Loucy (cell line): ENCODE data around the gene MBD5.

Experiments used
- H2AFZ ChIP-seq: fragments of 200-600 bp; sonication (generic); 2 replicates; pipeline ENCODE4 v1.6.0; 2016; ENCODE audit warnings: antibody characterized with exemption, mild to moderate bottlenecking, low read length, moderate library complexity
- H3F3A ChIP-seq: fragments of 200-600 bp; 2 replicates; pipeline ENCODE4 v1.6.0; 2016; ENCODE audit warnings: antibody characterized with exemption, low read depth, mild to moderate bottlenecking
- H3K27me3 ChIP-seq: fragments of 200-600 bp; sonication (generic); 2 replicates; pipeline ENCODE4 v1.6.1; 2014; ENCODE audit warnings: low read length, mild to moderate bottlenecking; ENCODE audit not compliant: insufficient read depth, poor library complexity, severe bottlenecking
- H3K36me3 ChIP-seq: fragments of 200-600 bp; sonication (generic); 2 replicates; pipeline ENCODE4 v1.6.1; 2016; ENCODE audit warnings: low read length; ENCODE audit not compliant: insufficient read depth
- H3K4me1 ChIP-seq: fragments of 200-600 bp; sonication (generic); 2 replicates; pipeline ENCODE4 v1.5.1; 2014; ENCODE audit warnings: low read length, mild to moderate bottlenecking; ENCODE audit not compliant: insufficient read depth, poor library complexity, severe bottlenecking
- H3K4me2 ChIP-seq: fragments of 200-600 bp; sonication (generic); 2 replicates; pipeline ENCODE4 v1.6.0; 2014; ENCODE audit warnings: antibody characterized with exemption, low read length, low read depth, mild to moderate bottlenecking; ENCODE audit not compliant: poor library complexity, severe bottlenecking
- H3K4me3 ChIP-seq: fragments of 200-600 bp; sonication (generic); 2 replicates; pipeline ENCODE4 v1.5.1; 2014; ENCODE audit warnings: low read length, mild to moderate bottlenecking, mixed read lengths; ENCODE audit not compliant: poor library complexity, severe bottlenecking
- H3K79me2 ChIP-seq: fragments of 200-600 bp; sonication (generic); 2 replicates; pipeline ENCODE4 v1.6.1; 2014; ENCODE audit warnings: low read length; ENCODE audit not compliant: insufficient read depth
- H3K9ac ChIP-seq: fragments of 200-600 bp; sonication (generic); 2 replicates; pipeline ENCODE4 v1.6.0; 2014; ENCODE audit warnings: mild to moderate bottlenecking, low read depth, low read length, moderate library complexity; ENCODE audit not compliant: poor library complexity, severe bottlenecking
- H3K9me2 ChIP-seq: fragments of 200-600 bp; sonication (generic); replicated peaks from 2 replicates; pipeline ENCODE4 v1.6.1; 2016; ENCODE audit warnings: low read depth, low read length, mixed read lengths
- H3K9me3 ChIP-seq: fragments of 200-600 bp; sonication (generic); 2 replicates; pipeline ENCODE4 v1.6.1; 2014; ENCODE audit warnings: mild to moderate bottlenecking, antibody characterized with exemption, low read length, low read depth; ENCODE audit not compliant: insufficient read depth
- H4K20me1 ChIP-seq: fragments of 200-600 bp; sonication (generic); 2 replicates; pipeline ENCODE4 v1.6.0; 2014; ENCODE audit warnings: antibody characterized with exemption, low read length, mild to moderate bottlenecking; ENCODE audit not compliant: insufficient read depth, poor library complexity, severe bottlenecking
- EZH2phosphoT487 ChIP-seq: fragments of 200-600 bp; IDR thresholded peaks from 2 replicates; pipeline ENCODE4 v1.6.1; 2018; ENCODE audit warnings: antibody characterized with exemption, mild to moderate bottlenecking, moderate library complexity, borderline replicate concordance
- TF ChIP-seq, protein P1 (sequence below): fragments of 200-600 bp; sonication (generic); conservative IDR thresholded peaks from 2 replicates; pipeline ENCODE4 v1.5.1; 2014; ENCODE audit warnings: mild to moderate bottlenecking, antibody characterized with exemption, low read length

MBD5 gene

DNA sequence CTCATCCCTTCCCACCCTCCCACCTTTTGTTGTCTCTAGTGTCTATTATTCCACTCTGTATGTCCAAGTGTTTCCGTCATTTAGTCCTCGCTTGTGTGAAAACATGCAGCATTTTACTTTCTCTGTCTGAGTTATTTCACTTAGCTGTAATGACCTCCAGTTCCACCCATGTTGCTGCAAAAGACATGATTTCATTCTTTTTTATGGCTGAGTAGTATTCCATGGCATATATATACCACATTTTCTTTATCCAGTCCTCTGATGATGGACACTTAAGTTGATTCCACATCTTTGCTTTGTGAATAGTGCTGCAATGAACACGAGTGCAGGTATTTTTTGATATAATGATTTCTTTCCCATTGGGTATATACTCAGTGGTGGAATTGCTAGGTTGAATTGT lies 296.7 kb downstream of the MBD5 start:
- H3K79me2 ChIP-seq, result no peaks in the 10 kb centered on the region
- H3K9me3 ChIP-seq, result no peaks in the 10 kb centered on the region
- H3K27me3 ChIP-seq, result no peaks in the 10 kb centered on the region
- TF ChIP-seq, protein P1, sequence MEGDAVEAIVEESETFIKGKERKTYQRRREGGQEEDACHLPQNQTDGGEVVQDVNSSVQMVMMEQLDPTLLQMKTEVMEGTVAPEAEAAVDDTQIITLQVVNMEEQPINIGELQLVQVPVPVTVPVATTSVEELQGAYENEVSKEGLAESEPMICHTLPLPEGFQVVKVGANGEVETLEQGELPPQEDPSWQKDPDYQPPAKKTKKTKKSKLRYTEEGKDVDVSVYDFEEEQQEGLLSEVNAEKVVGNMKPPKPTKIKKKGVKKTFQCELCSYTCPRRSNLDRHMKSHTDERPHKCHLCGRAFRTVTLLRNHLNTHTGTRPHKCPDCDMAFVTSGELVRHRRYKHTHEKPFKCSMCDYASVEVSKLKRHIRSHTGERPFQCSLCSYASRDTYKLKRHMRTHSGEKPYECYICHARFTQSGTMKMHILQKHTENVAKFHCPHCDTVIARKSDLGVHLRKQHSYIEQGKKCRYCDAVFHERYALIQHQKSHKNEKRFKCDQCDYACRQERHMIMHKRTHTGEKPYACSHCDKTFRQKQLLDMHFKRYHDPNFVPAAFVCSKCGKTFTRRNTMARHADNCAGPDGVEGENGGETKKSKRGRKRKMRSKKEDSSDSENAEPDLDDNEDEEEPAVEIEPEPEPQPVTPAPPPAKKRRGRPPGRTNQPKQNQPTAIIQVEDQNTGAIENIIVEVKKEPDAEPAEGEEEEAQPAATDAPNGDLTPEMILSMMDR, result no peak
- TF ChIP-seq EZH2phosphoT487, result no peak
- no peaks in the 10 kb centered on the region for H3K4me1 ChIP-seq
- H3K36me3 ChIP-seq, result no peaks in the 10 kb centered on the region
- H4K20me1 ChIP-seq, result no peaks in the 10 kb centered on the region
- no peak overlapping the region for H2AFZ ChIP-seq
- H3K4me2 ChIP-seq, result no peak overlapping the region
- no peak overlapping the region for H3K4me3 ChIP-seq
- no peaks in the 10 kb centered on the region for H3F3A ChIP-seq
- no peaks in the 10 kb centered on the region for H3K9me2 ChIP-seq
- no peak overlapping the region for H3K9ac ChIP-seq

DNA sequence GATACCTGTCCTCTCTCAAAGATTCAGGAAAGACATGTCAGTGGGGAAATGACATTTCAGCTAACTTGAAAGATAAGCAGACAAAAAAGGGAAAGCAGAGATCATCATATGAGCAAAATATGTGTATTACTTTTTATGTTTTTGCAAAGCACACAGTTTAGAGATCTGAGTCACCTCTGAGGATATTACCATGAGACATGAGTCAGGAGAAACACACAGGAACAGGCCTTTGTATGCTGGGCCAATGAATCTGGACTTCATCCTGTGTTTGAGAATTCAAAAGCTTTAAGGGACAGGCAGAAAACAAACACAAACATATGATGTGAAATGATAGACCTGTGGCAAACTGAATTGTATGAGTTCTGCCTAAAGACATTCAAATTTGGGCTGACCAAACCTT lies 317.6 kb downstream of the MBD5 start:
- H3K4me1 ChIP-seq, result no peaks in the 10 kb centered on the region
- no peaks in the 10 kb centered on the region for H3F3A ChIP-seq
- no peak overlapping the region for H3K4me2 ChIP-seq
- no peak overlapping the region for H3K9ac ChIP-seq
- no peaks in the 10 kb centered on the region for H3K9me3 ChIP-seq
- no peak overlapping the region for H2AFZ ChIP-seq
- H4K20me1 ChIP-seq, result no peaks in the 10 kb centered on the region
- no peaks in the 10 kb centered on the region for H3K27me3 ChIP-seq
- H3K36me3 ChIP-seq, result no peaks in the 10 kb centered on the region
- H3K4me3 ChIP-seq, result no peak overlapping the region
- H3K79me2 ChIP-seq, result no peaks in the 10 kb centered on the region
- TF ChIP-seq, protein P1, result no peak
- no peak for TF ChIP-seq EZH2phosphoT487
- no peaks in the 10 kb centered on the region for H3K9me2 ChIP-seq

DNA sequence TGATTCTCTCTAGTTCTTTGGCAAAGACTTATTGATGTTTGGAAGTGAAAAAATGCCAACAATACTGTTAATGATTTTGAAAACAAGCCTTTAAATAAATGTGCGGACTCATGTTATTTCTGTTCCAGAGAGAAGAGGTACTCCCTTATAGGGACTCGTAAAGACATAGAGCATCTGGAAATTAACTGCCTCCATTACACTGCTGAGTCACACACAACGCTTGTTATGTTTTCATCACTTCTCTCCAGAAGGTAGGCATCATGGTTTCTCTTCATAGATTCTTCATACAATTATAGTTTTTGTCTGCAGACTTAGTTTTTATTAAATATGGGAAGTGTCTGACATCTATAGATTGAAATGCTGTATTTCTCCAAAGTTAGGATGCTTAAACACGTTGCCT lies 321.2 kb downstream of the MBD5 start:
- Histone ChIP-seq H3K9ac (no peak overlapping the region), H3K79me2 (no peaks in the 10 kb centered on the region), H3K4me3 (no peak overlapping the region), H3K4me2 (no peak overlapping the region), H3K36me3 (0 out of 2 replicates have a peak, but pooled peaks cover 4% of the 10 kb centered on the region), H3K9me3 (no peaks in the 10 kb centered on the region), H3K4me1 (no peaks in the 10 kb centered on the region), H3K27me3 (no peaks in the 10 kb centered on the region), H3F3A (no peaks in the 10 kb centered on the region), H3K9me2 (no peaks in the 10 kb centered on the region), H4K20me1 (no peaks in the 10 kb centered on the region), H2AFZ (no peak overlapping the region)
- TF ChIP-seq EZH2phosphoT487, result no peak
- TF ChIP-seq, protein P1, result no peak
